H7 (cell line): ENCODE results near the gene KCNK4. TPM values are rescaled to one million over a fixed set of nuclear protein-coding genes. Genes with fewer than 3 reads are reported as not detected.
"Not testable (repeated sequence)": the region's sequence is repeated elsewhere in the genome, so short reads cannot be mapped to it uniquely, and the experiment has no call there.

Experiments used
- DNase-seq: peaks from one replicate; pipeline ENCODE4 v3.0.0; 2012
- H3K27me3 ChIP-seq: 2 replicates; pipeline ENCODE4 v1.6.0; 2011; ENCODE audit warnings: mild to moderate bottlenecking, low read length; ENCODE audit not compliant: control insufficient read depth, insufficient read depth
- H3K36me3 ChIP-seq: replicated peaks from 2 replicates; pipeline ENCODE4 v1.5.1; 2011; ENCODE audit warnings: low read length; ENCODE audit not compliant: control insufficient read depth, insufficient read depth
- H3K4me3 ChIP-seq: 2 replicates; pipeline ENCODE4 v1.5.1; 2011; ENCODE audit warnings: low read depth, mild to moderate bottlenecking, control low read depth, low read length, moderate library complexity; ENCODE audit not compliant: insufficient read depth
- total RNA-seq: library from RNA; depleted of rRNA; stranded (reverse); fragments of >200 nt; shearing (Covaris generic); gene quantifications from 2 replicates; pipeline ENCODE4 v1.2.3, GENCODE V29; 2014

Gene KCNK4
- total RNA-seq, 1 experiment from 2014 or later = not detected

DNA sequence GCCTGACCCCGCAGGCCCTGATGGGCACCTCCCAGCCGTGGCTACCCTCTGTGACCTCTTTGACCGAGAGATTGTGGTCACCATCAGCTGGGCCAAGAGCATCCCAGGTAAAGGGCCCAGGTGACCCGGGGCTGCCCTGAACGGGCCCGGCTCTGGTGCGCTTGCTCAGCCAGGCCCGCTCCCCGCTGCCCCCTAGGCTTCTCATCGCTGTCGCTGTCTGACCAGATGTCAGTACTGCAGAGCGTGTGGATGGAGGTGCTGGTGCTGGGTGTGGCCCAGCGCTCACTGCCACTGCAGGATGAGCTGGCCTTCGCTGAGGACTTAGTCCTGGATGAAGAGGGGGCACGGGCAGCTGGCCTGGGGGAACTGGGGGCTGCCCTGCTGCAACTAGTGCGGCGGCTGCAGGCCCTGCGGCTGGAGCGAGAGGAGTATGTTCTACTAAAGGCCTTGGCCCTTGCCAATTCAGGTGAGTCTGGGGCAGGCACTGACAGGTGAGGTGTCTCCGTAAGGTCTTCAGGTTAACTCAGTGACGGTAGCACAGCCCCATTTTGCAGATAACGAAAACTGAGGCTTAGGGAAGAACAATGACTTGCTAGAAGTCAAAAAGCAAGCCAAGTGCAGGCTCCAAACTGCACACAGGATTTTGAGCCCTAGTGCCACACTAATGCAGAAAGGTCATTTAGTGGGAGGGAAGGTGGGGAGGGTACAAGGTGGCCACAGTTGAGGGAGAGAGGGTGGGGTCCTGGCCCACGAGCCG lies 23.9 kb downstream of the KCNK4 start:
- DNase-seq = peak; percentile 66
- Histone ChIP-seq H3K36me3 (peaks cover 7% of the 10 kb centered on the region), H3K4me3 (no peak overlapping the region), H3K27me3 (no peaks in the 10 kb centered on the region)

GRCh38 chr11:64315667-64316526 lies 24.8 kb downstream of the KCNK4 start:
- DNase-seq, H3K4me3 ChIP-seq, H3K27me3 ChIP-seq: not testable (repeated sequence)
- H3K36me3 ChIP-seq = peaks cover 16% of the 10 kb centered on the region

DNA sequence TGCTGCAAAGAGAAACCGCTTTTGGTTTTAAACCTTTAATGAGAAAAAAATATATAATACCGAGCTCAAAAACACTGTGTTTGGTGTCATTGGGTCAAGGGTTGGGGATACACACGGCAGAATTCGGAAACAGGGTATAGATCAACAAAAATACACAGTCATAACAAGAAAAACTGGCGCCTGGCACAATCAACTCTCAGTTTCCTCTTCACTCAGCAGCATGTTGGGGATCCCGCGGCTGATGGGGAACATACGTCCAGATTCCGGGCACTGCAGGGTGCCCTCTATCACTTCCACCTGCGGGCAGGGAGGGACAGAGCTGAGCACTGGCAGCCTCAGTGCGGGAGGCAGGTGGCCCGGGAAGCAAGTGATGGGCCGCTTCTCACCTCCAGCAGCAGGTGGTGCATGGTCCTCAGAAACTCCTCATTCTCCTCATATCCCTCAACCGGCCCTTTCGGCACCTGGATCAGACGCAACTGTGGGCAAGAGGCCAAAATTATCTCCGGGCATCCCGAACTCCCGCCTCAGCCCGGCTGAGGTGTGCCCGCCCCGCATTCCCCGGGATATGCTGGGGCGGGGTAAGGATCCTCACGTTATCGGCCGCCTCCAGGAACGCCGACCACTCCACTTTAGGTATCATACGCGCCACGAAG lies 25.7 kb downstream of the KCNK4 start:
- peak; percentile 83 for DNase-seq
- Histone ChIP-seq H3K27me3 (no peaks in the 10 kb centered on the region), H3K4me3 (peak overlapping the region; percentile 99), H3K36me3 (peaks cover 21% of the 10 kb centered on the region)

- Histone ChIP-seq H3K4me3 (peak within 1 kb of the TSS; percentile 99), H3K27me3 (no peaks in the 10 kb centered on the region), H3K36me3 (peaks cover 21% of the 10 kb centered on the region)
- peak; percentile 93 for DNase-seq
Observed at GRCh38 chr11:64317325-64317960, 26.3 kb downstream of the KCNK4 start, which contains the start of gene TRMT112. TSS of gene TRMT112 (minus strand) at chr11:64317559. CDS start at chr11:64317526, 33 bp downstream.

GRCh38 chr11:64317961-64318765 lies 27.1 kb downstream of the KCNK4 start, which contains the start of gene PRDX5:
TSS of gene PRDX5 (plus strand) at chr11:64318121. CDS start at chr11:64318216, 95 bp downstream.
- H3K27me3 ChIP-seq = no peaks in the 10 kb centered on the region
- DNase-seq = peak; percentile 98
- H3K4me3 ChIP-seq = peak within 1 kb of the TSS; percentile 99

GRCh38 chr11:64318766-64319761 lies 28.0 kb downstream of the KCNK4 start:
- DNase-seq = peak; percentile 76
- Histone ChIP-seq H3K27me3 (no peaks in the 10 kb centered on the region), H3K36me3 (peaks cover 21% of the 10 kb centered on the region), H3K4me3 (peak overlapping the region; percentile 99)

More at GRCh38 chr11:64317961-64318765, 27.1 kb downstream of the KCNK4 start, which contains the start of gene PRDX5:
- peaks cover 21% of the 10 kb centered on the region for H3K36me3 ChIP-seq

DNA sequence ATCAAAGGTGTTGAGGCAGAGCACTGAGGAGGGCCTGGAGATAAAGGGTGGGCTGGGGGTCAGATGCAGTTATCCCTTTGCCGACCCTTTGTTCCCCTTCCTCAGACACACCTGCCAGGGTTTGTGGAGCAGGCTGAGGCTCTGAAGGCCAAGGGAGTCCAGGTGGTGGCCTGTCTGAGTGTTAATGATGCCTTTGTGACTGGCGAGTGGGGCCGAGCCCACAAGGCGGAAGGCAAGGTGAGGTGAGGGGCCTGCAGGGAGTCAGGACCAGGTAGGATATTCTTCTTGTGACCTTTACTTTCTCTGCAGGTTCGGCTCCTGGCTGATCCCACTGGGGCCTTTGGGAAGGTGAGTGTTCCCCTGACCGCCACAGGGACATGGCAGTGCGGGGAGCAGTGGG lies 29.5 kb downstream of the KCNK4 start:
- no peak overlapping the region for H3K4me3 ChIP-seq
- H3K27me3 ChIP-seq = no peaks in the 10 kb centered on the region
- DNase-seq = no peak
- H3K36me3 ChIP-seq = peaks cover 14% of the 10 kb centered on the region

GRCh38 chr11:64321026-64321425 lies 29.9 kb downstream of the KCNK4 start:
- no peaks in the 10 kb centered on the region for H3K27me3 ChIP-seq
- no peak overlapping the region for H3K4me3 ChIP-seq
- DNase-seq = no peak
- peaks cover 14% of the 10 kb centered on the region for H3K36me3 ChIP-seq

GRCh38 chr11:64321533-64321932 lies 30.4 kb downstream of the KCNK4 start:
- Histone ChIP-seq H3K27me3 (no peaks in the 10 kb centered on the region), H3K4me3 (no peak overlapping the region), H3K36me3 (peaks cover 14% of the 10 kb centered on the region)
- no peak for DNase-seq

- H3K27me3 ChIP-seq = no peaks in the 10 kb centered on the region
- peak; percentile 62 for DNase-seq
- H3K4me3 ChIP-seq = no peak overlapping the region
- H3K36me3 ChIP-seq = peaks cover 14% of the 10 kb centered on the region
Observed at GRCh38 chr11:64322925-64323260, 31.8 kb downstream of the KCNK4 start.

DNA sequence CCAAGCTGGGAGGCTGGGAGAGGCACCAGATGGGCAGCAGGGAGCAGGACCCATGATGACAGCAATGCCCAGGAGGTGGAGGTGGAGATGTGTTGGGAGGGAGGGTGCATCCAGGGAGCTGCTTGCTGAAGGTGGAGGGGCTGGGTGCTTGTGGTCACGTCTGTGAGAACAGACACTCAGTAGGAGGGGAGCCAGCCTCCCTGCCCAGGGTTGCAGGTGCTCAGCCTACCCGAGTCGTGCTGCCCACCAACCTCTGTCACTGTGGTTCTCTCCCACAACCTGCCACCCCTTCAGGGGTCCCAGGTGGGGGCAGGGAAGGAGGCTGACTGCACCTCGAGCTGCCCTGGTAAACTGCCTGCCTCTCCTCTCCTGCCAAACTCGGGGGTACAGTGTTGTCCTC lies 32.3 kb downstream of the KCNK4 start:
- no peak for DNase-seq
- Histone ChIP-seq H3K4me3 (no peak overlapping the region), H3K27me3 (no peaks in the 10 kb centered on the region), H3K36me3 (peaks cover 14% of the 10 kb centered on the region)

DNA sequence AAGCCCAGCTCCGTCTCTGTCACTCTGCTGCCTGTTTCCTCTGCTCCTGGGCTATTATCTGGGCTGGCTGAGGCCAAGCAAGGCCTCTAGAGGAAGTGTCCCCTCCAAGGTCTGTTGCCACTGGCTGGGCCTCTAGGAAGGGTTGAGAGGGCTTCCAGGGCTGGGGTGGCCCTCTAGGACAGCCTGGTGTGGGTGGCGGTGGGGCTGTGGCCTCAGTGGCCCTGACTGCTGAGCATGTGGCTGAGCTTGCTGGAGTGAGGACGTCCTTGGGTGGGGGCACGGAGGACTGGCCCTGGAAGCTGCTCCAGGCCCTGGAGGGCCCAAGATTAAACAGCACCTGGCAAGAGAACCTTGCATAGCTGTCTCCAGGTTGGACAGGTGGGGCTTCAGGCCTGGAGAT lies 32.9 kb downstream of the KCNK4 start:
- H3K36me3 ChIP-seq = peaks cover 14% of the 10 kb centered on the region
- H3K4me3 ChIP-seq, DNase-seq, H3K27me3 ChIP-seq: not testable (repeated sequence)
